ENCODE data around the gene STK17A.
A peak's percentile ranks its signal among the peaks of the same experiment; 100 is the strongest.

Gene STK17A

DNA sequence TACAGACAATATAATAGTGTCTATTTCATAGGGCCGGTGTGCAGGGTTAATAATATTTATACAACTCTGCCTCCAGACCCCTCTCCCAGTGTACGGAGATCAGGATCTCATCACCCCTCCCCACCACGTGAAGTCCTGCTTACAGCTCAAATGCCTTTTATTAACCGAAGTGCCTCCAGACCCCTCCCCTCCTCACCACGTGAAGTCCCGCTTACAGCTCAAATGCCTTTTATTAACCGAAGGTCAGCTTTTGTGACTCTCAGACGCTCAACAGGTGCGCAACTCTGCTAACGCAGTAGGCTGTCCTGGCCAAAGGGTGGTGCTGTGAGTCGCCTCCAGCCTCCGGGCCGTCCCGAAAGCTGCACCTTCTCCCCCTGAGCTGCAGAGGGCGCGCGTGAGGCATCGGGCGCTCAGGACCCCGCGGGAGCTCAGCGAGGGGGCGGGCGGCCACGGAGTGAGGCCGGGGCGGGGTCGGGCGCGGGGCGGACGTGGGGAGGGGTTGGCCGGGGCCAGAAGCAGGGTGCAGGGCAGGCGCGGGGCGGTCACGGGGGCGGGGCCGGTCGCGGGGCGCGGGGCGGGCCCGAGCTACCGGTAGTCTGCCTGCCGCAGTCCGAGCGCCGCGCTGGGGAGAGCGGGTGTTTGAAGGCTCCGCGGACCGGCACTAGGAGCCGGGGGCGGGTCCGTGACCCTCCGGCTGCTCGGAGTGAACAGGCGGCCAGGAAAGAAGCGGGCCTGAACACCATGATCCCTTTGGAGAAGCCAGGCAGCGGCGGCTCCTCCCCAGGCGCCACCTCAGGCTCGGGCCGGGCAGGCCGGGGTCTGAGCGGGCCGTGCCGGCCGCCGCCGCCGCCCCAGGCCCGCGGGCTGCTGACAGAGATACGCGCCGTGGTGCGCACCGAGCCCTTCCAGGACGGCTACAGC is at the start of gene STK17A:
STK17A (plus strand) TSS at position 606 of the 921 bp plus-strand sequence; CDS start at position 742, 136 bp downstream.
- DNase-seq (ENCODE audit: low read depth in 2 of 2) = peak; percentile 85 to 90

DNA sequence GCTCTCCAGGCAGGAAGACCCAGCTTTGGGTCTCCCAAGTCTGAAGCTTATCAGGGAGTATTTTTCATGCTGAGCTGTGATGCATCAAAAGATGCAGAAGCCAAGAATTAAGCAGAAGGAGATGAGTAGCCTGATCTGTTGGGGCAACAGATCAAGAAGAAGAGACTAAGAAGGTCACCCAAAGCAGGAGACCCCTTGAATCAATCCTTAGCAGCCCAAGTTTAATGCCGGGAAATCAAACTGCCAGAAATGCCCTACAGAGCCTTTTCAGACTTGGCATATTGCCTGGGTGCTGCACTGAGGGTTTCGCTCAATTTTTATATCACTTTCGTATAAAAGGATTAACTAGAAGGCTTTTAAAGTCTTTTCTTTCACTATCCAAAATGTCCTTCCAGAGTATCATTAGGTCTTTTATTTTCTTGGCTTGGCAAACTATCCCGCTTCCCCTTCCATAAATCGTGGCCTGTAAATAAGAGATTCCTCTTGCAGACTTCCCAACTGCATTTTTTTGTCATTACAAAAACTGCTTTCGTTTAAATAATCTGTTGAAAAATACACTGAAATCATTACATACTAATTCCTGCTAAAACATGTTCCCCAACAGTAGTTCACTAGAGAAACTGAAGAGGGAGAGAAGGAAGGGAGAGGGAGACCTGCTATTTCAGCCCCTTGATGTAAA is 49.0 kb upstream of the STK17A start:
- no peak for DNase-seq (ENCODE audit: low read depth in 2 of 2)

- no peak for DNase-seq (ENCODE audit: low read depth in 2 of 2)
Observed at GRCh38 chr7:43535031-43535451, 47.9 kb upstream of the STK17A start.

DNA sequence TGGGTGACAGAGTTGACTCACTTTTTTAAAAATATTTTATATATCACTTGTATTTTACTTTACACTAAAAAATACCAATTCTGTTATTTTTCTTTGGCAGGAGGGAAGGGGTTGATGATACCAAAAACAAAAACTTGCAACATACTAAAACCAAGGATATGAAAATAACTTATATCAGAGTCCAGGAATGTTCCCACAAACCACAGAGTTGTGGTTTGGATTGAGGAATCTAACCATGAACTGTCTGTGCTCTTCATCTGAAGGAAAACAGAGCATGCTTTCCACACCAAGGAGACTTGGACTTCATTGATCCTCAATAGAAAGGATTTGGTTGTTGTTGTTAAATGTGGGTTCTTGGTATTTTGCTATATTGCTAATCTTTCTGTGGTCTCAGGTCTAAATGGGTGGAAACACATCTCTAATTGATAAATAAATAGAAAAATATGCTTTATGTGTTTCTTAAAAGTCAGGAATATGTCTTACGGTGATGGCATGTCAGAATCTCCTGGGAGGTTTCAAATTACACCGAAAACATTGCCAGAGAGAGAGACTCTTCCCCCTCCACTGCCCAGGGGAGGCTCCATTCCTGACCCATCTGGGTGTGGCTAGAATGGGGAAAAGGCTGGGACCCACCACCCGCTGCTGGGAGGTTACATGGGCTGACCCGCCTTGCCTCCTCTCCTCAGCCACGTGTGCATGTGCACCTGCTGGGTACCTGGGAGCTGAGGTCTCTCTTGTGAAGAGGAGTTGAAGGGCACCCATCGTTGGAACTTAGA is 46.9 kb upstream of the STK17A start:
- DNase-seq (ENCODE audit: low read depth in 2 of 2) = no peak

- no peak for DNase-seq (ENCODE audit: low read depth in 2 of 2)
Observed at GRCh38 chr7:43536773-43537172, 46.1 kb upstream of the STK17A start.

DNA sequence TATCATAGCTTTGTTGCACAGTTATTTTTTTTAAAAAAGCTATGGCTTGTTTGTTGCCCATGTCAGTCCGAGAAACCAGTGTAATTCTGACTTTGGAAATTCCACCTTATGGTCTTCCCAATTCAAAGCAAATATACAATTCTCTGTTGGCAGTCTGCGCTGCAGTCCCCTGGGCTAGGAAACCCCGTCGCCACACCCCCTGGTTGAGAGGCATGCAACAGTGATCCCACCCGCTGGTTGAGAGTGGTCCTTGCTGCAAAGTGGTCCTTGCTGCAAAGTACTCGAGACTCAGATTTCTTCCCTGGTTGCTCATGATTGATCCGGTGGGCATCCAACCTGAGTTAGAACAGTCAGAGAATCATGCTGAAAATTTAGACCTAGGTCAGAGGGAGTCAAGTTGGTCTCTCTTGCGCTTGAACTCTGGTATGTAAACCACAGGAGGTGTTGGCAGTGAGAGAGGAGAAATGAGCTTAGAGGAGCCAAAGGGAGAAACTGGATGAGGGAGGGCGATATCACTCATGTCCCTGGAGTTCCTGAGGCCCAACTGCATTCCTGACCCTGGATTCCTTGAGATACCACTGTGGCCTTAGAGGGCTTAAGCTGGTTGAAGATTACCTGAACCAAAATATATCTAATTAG is 45.0 kb upstream of the STK17A start:
- DNase-seq (ENCODE audit: low read depth in 2 of 2) = no peak

- no peak for DNase-seq (ENCODE audit: low read depth in 2 of 2)
Observed at GRCh38 chr7:43538404-43538771, 44.5 kb upstream of the STK17A start.

- DNase-seq (ENCODE audit: low read depth in 2 of 2) = no peak
Observed at GRCh38 chr7:43540471-43540870, 42.4 kb upstream of the STK17A start.

DNA sequence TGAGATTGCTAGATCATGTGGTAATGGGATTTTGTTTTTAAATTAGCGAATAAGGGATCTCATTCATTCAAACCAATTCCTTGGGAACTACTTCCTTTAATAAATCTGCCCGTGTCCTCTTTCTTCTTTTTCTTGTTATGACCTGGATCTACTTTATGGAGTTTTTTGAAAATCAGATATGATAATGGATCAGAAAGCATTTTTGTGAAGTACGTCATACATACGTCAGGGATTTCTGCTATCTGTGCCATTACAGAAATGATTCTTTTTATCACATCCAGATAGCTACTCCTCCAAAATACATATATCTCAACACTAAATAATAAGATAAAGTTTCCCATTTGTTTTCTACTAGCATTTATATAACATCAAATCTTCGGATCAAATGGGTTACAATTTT is 40.2 kb upstream of the STK17A start:
- no peak for DNase-seq (ENCODE audit: low read depth in 2 of 2)

DNA sequence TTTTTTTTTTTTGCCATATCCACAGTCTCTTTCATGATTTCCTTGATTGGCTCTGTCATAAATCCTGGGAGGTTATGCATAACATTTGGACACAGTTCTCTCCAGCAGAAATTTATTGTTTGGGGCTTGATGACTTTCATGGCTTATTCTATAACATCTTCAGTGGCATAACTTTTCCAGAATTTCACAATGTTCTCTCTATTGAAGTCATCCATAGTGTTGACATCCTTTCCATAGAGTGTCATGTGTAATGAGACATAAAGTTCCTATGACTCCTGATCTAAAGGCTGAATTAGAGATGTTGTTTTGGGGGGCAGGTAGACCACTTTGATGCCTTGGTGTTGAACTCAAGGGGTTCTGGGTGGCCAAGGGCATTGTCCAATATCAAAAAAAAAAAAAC is 36.7 kb upstream of the STK17A start:
- no peak for DNase-seq (ENCODE audit: low read depth in 2 of 2)

- no peak for DNase-seq (ENCODE audit: low read depth in 2 of 2)
Observed at GRCh38 chr7:43550427-43550826, 32.5 kb upstream of the STK17A start.

DNA sequence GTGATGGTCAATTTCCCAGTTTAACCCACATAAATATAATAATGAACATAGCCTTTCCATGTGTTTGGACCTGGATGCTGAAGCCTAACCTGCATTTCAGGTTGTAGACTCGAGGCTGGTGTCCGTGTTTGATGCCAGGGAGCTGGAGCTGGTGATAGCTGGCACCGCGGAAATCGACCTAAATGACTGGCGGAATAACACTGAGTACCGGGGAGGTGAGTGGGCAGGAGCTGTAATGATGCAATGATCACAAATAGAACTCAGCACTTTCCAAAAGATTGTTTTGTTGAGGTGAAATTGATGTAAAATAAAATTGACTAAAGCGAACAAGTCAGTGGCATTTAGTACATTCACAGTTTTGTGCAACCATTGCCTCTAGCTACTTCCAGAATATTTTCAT is 30.8 kb upstream of the STK17A start:
- no peak for DNase-seq (ENCODE audit: low read depth in 2 of 2)

GRCh38 chr7:43553999-43554398 is 28.9 kb upstream of the STK17A start:
- no peak for DNase-seq (ENCODE audit: low read depth in 2 of 2)

- no peak for DNase-seq (ENCODE audit: low read depth in 2 of 2)
Observed at GRCh38 chr7:43554423-43554822, 28.5 kb upstream of the STK17A start.

DNA sequence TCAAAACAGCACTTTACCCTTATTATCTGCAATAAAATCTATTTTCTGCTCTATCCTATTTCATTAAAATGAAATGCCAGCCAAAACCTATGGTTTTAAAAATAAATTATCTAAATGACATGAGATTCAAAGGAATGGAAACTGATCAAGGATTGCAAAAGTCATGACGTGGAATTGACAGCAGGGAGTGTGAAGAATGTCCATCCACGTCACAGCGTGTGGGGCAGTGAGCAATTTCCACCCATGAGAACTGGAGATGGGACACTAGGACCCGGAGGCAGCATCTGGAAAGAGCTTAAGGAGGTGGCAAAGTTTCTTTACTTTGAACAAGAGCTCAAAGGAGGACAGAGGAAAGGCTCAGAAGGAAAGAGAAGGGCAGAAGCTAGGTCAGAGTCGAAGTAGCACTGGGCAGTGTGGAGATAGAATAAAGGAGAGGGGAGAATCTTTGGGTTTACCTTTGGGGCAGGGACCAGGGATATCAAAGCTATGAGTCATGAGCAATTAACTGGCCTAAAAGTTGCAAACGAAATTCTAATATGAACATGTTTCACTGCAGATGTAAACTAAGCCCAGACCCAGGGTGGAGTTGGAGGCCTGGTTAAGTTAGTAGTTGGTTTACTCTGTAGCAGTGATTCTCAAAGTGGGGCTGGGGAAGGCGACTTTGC is 24.9 kb upstream of the STK17A start:
- no peak for DNase-seq (ENCODE audit: low read depth in 2 of 2)

DNA sequence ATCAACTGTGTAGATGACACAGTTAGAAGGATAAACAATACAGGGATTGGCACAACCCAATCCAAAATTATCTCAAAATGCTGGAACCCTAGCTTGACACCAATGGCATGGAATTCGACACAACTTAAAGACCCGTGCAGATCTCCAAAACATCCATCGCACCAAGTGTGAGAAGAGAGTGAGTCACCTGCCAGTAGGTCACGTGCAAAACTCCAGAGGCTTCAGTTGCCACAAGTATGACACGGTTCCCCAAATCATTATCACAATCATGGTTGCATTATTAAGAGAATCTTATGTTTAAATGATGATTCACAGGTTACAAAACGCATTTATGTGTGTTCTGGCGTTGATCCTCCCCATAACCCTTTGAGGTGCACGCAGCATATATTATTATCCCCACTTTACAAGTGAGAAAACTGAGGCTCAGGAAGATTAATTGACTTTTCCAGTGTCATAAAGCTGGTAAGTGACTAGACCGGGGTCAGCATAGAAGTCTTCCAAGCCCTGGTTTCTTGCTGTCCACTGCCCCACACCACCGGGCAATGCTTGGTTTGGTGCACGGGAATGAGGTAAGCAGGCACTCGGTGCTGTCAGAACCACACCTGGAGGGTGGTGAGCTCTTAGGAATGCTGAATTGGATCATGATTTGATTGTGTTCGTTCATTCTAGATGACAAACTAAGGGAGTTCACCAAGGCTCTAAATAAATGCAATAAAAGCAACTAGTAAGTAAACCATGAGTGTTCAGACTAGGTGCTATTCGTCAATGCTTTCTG is 23.6 kb upstream of the STK17A start:
- DNase-seq (ENCODE audit: low read depth in 2 of 2) = no peak

GRCh38 chr7:43559946-43560335 is 23.0 kb upstream of the STK17A start:
- no peak for DNase-seq (ENCODE audit: low read depth in 2 of 2)

GRCh38 chr7:43560742-43561330 is 22.1 kb upstream of the STK17A start:
- no peak for DNase-seq (ENCODE audit: low read depth in 2 of 2)

DNA sequence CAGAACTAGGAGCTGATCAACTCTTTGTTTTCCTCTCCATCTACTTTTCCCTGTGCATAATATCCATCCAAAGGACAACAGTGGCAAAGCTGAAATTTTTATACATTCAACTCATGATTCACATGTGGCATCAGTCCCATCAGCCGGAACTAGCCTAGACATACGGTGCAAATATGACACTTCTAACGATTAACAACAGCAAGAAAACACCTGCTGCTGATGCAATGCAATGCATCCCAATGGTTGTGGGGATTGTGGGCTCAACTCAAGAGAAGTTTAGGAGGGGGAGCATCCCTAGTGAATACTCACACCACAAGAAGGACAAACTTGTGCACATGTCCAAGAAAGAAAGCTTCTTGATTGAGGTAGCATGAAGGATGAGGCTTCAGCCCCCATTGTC is 20.5 kb upstream of the STK17A start:
- no peak for DNase-seq (ENCODE audit: low read depth in 2 of 2)

- no peak for DNase-seq (ENCODE audit: low read depth in 2 of 2)
Observed at GRCh38 chr7:43565786-43566185, 17.1 kb upstream of the STK17A start.
